HepG2 (cell line): ENCODE data around the gene MSMO1. TPM values are rescaled to one million over a fixed set of nuclear protein-coding genes. Genes with fewer than 3 reads are reported as not detected.

Source experiments
- CHCHD3 ChIP-seq: sonication (generic); formaldehyde crosslinking; IDR thresholded peaks from 2 replicates; pipeline ENCODE4 v1.8.0; 2022; ENCODE audit warnings: mild to moderate bottlenecking, missing genetic modification reagents, moderate library complexity
- EP300 ChIP-seq, 3 experiments: sonication (generic) in 1 of 3; formaldehyde crosslinking in 1 of 3; IDR thresholded peaks; 2 replicates each; pipeline versions ENCODE4 v1.5.1 to v1.6.1; 2011 to 2020; ENCODE audit warnings: low read depth in 2 of 3, low read length in 2 of 3, borderline replicate concordance in 1 of 3, improper control_type of control experiment in 1 of 3, mild to moderate bottlenecking in 1 of 3, missing genetic modification reagents in 1 of 3, moderate library complexity in 1 of 3
- JARID2 ChIP-seq: sonication (generic); formaldehyde crosslinking; IDR thresholded peaks from 2 replicates; pipeline ENCODE4 v1.8.1; 2023; ENCODE audit warnings: missing genetic modification reagents, inconsistent platforms; ENCODE audit not compliant: insufficient replicate concordance
- MAFK ChIP-seq, 2 experiments: IDR thresholded peaks in 1 of 2; conservative IDR thresholded peaks in 1 of 2; 2 replicates each; pipeline ENCODE4 v1.6.1; 2011; ENCODE audit warnings: improper control_type of control experiment in 2 of 2, low read length in 2 of 2
- TEAD2 ChIP-seq: sonication (generic); formaldehyde crosslinking; IDR thresholded peaks from 2 replicates; pipeline ENCODE4 v1.9.0; 2021; ENCODE audit warnings: missing genetic modification reagents
- TIGD3 ChIP-seq: sonication (generic); formaldehyde crosslinking; IDR thresholded peaks from 2 replicates; pipeline ENCODE4 v1.5.1; 2020; ENCODE audit warnings: mild to moderate bottlenecking, missing genetic modification reagents, borderline replicate concordance
- ZMYM3 ChIP-seq: sonication (generic); formaldehyde crosslinking; IDR thresholded peaks from 2 replicates; pipeline ENCODE4 v1.5.1; 2020; ENCODE audit warnings: mild to moderate bottlenecking, missing genetic modification reagents
- ZNF616 ChIP-seq: sonication (generic); formaldehyde crosslinking; IDR thresholded peaks from 2 replicates; pipeline ENCODE4 v1.5.0; 2020; ENCODE audit warnings: low read depth, mild to moderate bottlenecking, missing genetic modification reagents
- polyA plus RNA-seq, 8 experiments: library from polyadenylated mRNA; depleted of rRNA in 3 of 8; stranded (reverse) in 7 of 8; unstranded in 1 of 8; fragments of >200 nt; fragmentation: Illumina TruSeq in 4 of 8; extraction: Trizol in 4 of 8; gene quantifications; 2 replicates each; pipeline versions ENCODE4 v1.2.1 to v1.2.3, GENCODE V29; 2011 to 2016; ENCODE audit warnings: low read depth in 4 of 8, missing spikeins in 1 of 8, mixed read lengths in 1 of 8; ENCODE audit not compliant: insufficient read depth in 1 of 8
- total RNA-seq, 5 experiments: library from RNA; depleted of rRNA; stranded (reverse); fragments of >200 nt; fragmentation: Illumina TruSeq; extraction: Trizol; gene quantifications; 2 replicates each; pipeline ENCODE4 v1.2.3, GENCODE V29; 2016; ENCODE audit warnings: low read depth in 1 of 5
- TF ChIP-seq, protein P1 (sequence below): sonication (generic); formaldehyde crosslinking; IDR thresholded peaks from 2 replicates; pipeline ENCODE4 v1.4.0; 2020; ENCODE audit warnings: missing genetic modification reagents
- TF ChIP-seq, protein P2 (sequence below): sonication (generic); formaldehyde crosslinking; IDR thresholded peaks from 2 replicates; pipeline ENCODE4 v1.8.0; 2022; ENCODE audit warnings: missing genetic modification reagents, low read depth, mild to moderate bottlenecking, borderline replicate concordance
- TF ChIP-seq, protein P3 (sequence below): sonication (generic); formaldehyde crosslinking; IDR thresholded peaks from 2 replicates; pipeline ENCODE4 v1.8.1; 2022; ENCODE audit warnings: mild to moderate bottlenecking, missing genetic modification reagents
- TF ChIP-seq, protein P4 (sequence below): sonication (generic); formaldehyde crosslinking; IDR thresholded peaks from 2 replicates; pipeline ENCODE4 v1.4.0; 2020; ENCODE audit warnings: missing genetic modification reagents

MSMO1 gene
- total and polyA plus RNA-seq, 2 of the 13 experiments (the other 11 are each of a cell fraction or from before 2014, with no cell fraction given), result 98.1 to 216 TPM

DNA sequence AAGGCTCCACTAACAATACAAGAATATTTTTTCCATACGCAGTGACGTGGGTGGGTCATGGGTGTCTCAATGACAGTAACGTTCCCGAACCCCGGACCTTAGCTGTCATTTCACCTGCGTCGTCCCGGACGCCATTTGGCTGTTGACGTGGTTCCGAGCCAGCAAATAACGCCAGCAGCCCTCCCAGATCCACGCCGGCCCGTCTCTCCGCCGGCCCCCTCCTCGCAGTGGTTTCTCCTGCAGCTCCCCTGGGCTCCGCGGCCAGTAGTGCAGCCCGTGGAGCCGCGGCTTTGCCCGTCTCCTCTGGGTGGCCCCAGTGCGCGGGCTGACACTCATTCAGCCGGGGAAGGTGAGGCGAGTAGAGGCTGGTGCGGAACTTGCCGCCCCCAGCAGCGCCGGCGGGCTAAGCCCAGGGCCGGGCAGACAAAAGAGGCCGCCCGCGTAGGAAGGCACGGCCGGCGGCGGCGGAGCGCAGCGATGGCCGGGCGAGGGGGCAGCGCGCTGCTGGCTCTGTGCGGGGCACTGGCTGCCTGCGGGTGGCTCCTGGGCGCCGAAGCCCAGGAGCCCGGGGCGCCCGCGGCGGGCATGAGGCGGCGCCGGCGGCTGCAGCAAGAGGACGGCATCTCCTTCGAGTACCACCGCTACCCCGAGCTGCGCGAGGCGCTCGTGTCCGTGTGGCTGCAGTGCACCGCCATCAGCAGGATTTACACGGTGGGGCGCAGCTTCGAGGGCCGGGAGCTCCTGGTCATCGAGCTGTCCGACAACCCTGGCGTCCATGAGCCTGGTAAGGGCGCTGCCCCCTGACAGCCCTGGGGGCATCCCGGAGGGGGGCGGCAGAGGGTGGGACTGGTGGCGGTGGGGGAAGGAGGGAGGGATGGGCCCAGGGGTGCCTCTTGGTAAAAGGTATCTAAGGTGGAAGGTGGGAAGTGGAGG, 51.5 kb downstream of the MSMO1 start, which contains the start of gene CPE (continued):
- TF ChIP-seq, protein P1, sequence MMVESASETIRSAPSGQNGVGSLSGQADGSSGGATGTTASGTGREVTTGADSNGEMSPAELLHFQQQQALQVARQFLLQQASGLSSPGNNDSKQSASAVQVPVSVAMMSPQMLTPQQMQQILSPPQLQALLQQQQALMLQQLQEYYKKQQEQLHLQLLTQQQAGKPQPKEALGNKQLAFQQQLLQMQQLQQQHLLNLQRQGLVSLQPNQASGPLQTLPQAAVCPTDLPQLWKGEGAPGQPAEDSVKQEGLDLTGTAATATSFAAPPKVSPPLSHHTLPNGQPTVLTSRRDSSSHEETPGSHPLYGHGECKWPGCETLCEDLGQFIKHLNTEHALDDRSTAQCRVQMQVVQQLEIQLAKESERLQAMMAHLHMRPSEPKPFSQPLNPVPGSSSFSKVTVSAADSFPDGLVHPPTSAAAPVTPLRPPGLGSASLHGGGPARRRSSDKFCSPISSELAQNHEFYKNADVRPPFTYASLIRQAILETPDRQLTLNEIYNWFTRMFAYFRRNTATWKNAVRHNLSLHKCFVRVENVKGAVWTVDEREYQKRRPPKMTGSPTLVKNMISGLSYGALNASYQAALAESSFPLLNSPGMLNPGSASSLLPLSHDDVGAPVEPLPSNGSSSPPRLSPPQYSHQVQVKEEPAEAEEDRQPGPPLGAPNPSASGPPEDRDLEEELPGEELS (CRISPR knock-in tag), result peak; percentile 39; the same call in 1 of the 2 replicates
- TF ChIP-seq EP300 (IDR thresholded peaks at IDR 0.05; ENCODE audit: low read depth in 2 of 2, low read length in 2 of 2) (no peak), EP300 (CRISPR knock-in tag; IDR thresholded peaks at IDR 0.05; ENCODE audit: borderline replicate concordance) (no peak; the same call in 1 of the 2 replicates), MAFK (conservative IDR thresholded peaks at IDR 0.05 in 1 of 2, IDR thresholded peaks at IDR 0.05 in 1 of 2; ENCODE audit: low read length in 2 of 2) (no peak), JARID2 (CRISPR knock-in tag) (no peak), ZMYM3 (CRISPR knock-in tag) (peak; percentile 86; the same call in 1 of the 2 replicates), CHCHD3 (CRISPR knock-in tag) (0 out of 2 replicates have a peak, but pooled peaks have one; percentile 70), TEAD2 (CRISPR knock-in tag) (no peak), ZNF616 (CRISPR knock-in tag) (peak; percentile 56; the same call in 1 of the 2 replicates), TIGD3 (no peak)
- TF ChIP-seq, protein P2, sequence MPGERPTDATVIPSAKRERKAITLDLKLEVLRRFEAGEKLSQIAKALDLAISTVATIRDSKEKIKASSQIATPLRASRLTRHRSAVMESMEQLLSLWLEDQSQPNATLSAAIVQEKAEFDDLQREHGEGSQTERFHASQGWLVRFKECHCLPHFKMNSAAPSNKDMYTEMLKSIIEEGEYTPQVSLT (CRISPR knock-in tag), result no peak
- TF ChIP-seq, protein P3, sequence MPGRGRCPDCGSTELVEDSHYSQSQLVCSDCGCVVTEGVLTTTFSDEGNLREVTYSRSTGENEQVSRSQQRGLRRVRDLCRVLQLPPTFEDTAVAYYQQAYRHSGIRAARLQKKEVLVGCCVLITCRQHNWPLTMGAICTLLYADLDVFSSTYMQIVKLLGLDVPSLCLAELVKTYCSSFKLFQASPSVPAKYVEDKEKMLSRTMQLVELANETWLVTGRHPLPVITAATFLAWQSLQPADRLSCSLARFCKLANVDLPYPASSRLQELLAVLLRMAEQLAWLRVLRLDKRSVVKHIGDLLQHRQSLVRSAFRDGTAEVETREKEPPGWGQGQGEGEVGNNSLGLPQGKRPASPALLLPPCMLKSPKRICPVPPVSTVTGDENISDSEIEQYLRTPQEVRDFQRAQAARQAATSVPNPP (CRISPR knock-in tag), result peak; percentile 78; the same call in 1 of the 2 replicates
- TF ChIP-seq, protein P4, sequence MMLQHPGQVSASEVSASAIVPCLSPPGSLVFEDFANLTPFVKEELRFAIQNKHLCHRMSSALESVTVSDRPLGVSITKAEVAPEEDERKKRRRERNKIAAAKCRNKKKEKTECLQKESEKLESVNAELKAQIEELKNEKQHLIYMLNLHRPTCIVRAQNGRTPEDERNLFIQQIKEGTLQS (CRISPR knock-in tag), result peak; percentile 48; the same call in 1 of the 2 replicates
